WI38 (cell line): ENCODE results near the gene KIAA1755.

Experiments used
- H3K4me3 ChIP-seq: 2 replicates; pipeline ENCODE4 v1.5.1; 2011; ENCODE audit warnings: low read depth, mild to moderate bottlenecking, control low read depth, low read length
- TF ChIP-seq, protein P1 (sequence below): IDR thresholded peaks from 2 replicates; pipeline ENCODE4 v1.5.1; 2012; ENCODE audit warnings: low read depth, mild to moderate bottlenecking, control low read depth, low read length

KIAA1755 gene

DNA sequence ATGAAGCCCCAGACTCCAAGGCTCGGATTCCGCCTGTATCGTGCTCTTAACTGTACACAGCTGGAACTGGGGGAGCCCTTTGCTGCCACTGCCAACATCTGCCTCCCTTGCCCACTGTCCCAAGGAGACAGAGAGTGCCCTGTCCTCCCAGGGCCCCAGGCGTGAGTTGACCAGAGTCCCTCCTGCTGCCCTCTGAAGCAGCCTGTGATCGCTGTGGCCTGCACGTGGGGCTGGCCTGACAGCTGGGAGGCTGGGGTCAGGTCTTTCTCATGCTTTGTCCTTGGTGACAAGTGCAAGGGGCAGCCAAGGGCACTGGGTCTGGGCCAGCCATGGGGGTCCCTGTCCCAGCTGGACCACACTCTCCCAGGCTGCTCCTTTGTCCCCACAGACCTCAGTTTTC, 44.3 kb downstream of the KIAA1755 start:
- H3K4me3 ChIP-seq, result no peak overlapping the region
- TF ChIP-seq, protein P1, sequence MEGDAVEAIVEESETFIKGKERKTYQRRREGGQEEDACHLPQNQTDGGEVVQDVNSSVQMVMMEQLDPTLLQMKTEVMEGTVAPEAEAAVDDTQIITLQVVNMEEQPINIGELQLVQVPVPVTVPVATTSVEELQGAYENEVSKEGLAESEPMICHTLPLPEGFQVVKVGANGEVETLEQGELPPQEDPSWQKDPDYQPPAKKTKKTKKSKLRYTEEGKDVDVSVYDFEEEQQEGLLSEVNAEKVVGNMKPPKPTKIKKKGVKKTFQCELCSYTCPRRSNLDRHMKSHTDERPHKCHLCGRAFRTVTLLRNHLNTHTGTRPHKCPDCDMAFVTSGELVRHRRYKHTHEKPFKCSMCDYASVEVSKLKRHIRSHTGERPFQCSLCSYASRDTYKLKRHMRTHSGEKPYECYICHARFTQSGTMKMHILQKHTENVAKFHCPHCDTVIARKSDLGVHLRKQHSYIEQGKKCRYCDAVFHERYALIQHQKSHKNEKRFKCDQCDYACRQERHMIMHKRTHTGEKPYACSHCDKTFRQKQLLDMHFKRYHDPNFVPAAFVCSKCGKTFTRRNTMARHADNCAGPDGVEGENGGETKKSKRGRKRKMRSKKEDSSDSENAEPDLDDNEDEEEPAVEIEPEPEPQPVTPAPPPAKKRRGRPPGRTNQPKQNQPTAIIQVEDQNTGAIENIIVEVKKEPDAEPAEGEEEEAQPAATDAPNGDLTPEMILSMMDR, result no peak

DNA sequence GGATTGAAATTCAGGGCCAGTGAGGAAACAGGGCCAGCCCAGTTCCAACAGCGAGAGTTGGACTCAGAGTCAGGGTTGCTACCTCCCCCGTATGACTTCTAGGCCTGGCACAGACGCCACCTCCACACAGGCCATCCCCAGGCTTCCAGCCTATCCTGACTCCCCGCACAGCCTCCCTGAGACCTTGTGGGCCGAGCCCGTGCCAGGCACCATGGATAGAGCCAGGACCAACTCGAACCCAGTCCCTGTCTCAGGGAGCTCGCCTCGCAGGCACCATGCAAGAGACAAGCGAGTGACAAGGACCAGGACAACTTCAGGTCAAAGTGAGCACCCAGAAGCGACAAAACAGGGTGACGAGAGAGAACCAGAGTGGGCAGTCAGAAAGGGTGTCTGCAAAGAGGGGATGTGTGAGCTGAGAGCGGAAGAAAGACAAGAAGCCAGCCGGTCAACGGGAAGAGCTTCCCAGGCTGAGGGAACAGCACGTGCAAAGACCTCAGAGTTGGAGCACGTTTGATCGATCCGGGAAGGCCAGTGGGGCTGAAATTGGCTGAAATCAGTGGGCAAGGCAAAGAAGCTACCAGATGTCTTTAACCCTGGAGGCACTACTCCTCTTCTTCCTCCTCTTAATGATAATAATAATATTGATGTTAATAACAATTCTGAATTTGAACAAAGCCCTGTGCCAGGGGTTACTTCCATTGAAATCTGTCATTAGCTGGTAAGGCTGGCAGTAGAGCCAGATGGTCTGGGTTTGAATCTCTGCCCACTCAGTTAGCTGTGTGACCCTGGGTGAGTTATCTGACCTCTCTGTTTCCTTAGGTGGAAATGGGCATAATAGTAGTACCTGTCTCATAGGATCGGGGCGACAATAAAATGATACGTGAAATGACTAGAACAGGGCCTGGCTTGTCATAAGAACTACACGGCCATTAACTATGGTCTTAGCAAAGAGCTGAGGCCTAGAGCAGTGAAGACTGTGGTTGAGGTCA, 45.0 kb downstream of the KIAA1755 start:
- TF ChIP-seq, protein P1, result no peak

DNA sequence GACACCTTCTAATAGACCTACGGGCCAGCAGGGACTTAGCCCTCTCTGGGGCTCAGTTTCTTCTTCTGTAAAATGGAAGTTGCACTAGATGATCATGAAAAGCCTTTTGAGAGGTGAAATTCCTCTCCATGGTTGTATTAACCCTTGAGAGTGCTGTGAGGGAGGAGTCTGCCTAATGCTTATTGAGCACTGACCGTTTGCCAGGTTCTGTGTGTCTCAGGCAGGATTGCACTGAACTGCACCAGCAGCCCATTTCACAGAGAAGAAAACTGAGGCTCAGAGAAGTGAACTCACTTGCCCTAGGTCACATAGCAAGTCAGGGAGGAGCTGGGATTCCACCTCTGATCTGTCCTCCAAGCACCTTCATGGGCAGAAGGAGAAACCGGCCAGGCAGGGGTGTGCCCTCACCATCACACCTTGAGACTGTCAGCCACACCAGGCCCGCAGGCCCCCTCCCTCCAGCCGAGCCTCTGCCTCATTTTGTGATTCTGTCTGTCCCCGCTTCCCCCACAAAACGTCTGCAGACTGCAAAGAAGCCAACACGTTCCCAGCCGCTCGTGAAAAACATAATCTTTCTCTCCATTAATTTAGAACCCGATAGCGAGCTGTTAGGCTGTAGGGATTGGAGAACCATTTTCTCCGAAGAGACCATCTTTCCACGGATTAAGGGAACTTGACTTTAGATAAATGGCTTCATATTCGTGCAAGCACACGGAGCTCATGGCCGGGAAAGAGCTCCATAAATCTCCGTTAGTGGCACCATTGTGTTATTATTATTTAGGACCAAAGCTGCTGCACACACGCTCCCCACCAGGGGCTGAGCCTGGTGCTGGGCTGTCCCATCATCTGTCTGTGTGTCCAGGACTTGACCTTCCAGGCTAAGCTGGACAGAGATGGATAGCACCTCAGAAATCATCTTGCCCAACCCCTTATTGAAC, 46.0 kb downstream of the KIAA1755 start:
- TF ChIP-seq, protein P1, result no peak
- H3K4me3 ChIP-seq, result no peak overlapping the region

More for the DNA sequence above, 45.0 kb downstream of the KIAA1755 start:
- H3K4me3 ChIP-seq, result no peak overlapping the region

DNA sequence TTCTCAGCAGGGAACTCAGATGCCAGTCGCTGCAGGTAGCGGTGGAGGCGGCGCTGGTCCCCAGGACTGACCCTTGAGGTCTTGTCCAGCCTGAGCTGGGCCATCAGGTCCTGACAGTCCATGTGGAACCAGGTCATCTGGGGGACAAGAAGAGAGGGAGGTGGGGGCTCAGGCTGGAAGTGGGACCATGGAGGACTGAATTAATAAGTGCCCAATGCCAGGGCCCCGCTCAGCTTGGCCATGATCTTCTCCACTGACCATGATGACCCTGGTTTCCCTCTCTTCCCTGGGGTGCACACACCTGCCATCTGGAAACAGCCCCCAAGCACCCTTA, 47.0 kb downstream of the KIAA1755 start:
- TF ChIP-seq, protein P1, result no peak
- H3K4me3 ChIP-seq, result no peak overlapping the region

DNA sequence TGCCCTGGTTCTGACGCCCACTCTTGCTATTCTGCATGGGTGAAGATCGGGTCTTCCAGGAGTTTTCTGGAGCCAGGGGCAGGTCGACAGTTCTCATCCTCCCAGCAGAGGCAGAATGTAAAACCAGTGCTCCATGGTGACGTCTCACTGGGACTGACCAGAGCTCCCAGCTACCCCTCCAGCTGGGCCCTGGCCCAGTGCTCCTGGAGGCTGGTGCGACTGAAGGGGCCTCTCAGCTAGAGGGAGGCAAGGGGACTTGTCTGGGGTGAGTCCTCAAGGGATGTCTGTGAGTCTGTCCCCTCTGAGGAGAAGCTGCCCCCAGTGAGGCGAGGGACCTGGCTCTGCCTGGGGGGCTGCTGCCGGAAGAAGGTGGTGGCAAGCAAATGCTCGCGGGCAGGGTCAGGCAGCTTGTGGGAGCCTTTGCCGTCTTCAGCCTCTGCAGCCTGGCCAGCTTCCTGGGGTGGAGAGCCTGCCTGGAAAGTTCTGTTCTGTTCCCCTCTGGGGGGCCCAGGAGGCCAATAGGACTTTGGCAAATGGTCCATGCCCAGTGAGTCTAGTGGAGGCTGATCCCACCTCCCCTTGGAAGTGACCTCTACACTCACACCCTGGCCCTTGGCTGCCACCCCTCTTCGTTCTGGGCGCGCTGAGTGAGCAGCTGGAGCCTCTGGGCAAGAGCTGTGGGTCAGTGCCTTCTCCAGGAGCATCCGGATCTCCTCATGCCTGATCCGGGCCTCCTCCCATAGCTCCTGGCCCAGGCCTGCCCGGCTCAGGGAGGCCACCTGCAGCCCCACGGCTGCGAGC, 47.5 kb downstream of the KIAA1755 start:
- TF ChIP-seq, protein P1, result no peak

DNA sequence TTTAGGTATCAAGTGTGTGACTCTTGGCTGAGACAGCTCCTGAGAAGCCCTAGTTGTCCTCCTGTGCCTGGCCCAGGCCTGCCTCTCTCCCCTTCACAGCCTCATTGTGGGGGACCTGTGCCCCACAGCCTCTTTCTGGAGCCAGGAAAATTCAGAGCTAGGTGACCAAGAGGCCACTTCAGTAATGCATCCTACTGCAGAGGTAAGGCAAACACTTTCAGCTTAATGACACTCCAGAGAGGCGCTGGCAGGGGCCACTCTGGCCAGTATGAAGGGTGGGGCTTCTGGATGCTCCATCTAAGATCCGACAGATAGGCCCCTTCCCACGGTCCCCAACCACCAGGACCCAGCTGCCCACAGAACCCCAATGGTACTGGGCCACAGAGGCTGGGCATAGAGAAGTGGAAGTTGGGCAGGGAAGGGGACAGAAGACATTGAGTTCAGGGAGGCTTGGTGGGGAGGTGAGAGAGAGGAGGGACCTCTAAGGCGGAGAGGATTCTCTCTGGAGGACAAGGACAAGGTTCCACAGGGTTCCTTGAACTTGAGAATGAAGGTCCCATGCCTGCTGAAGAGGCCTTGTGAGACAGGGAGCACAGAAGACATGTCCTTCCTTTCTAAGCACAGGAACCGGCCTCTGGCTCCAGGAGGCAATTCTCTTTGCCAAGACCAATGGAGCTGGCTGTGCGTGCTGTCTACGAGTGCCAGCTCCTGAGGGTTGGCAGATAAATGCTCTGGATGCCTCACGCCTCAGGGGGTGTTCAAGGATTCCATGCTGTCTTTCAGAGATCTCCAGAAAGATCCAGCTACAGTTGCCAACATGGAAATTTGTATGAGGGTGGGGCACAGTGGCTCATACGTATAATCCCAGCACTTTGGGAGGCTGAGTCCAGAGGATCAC, 49.1 kb downstream of the KIAA1755 start:
- H3K4me3 ChIP-seq, result no peak overlapping the region
- TF ChIP-seq, protein P1, result no peak

More for the DNA sequence above, 47.5 kb downstream of the KIAA1755 start:
- no peak overlapping the region for H3K4me3 ChIP-seq
